PC-3 (cell line): Measurements from ENCODE around the gene SMIM5. TPM values are rescaled to one million over a fixed set of nuclear protein-coding genes. Genes with fewer than 3 reads are reported as not detected.
A peak's percentile ranks its signal among the peaks of the same experiment; 100 is the strongest.

Experiments
- ATAC-seq: fragments of 200-7000 bp; cut with Tn5 transposase; 2 replicates; pipeline ENCODE4 v1.9.1; 2020; ENCODE audit warnings: mild to moderate bottlenecking, moderate library complexity
- BruUV-seq: library from RNA; stranded (reverse); fragments of 400-500 nt; replicated peaks from 2 replicates; lab custom pipeline; 2021; lab: Mats Ljungman, UMichigan
- CTCF ChIA-PET: fragments of 300-600 bp; sonication (Branson Sonifier 250); formaldehyde crosslinking; loops from one replicate; lab custom pipeline; 2022; ENCODE audit warnings: antibody characterized with exemption; lab: Charles Lee
- POLR2A ChIA-PET: fragments of 300-600 bp; sonication (Branson Sonifier 250); formaldehyde crosslinking; loops from one replicate; lab custom pipeline; 2022; ENCODE audit warnings: antibody characterized with exemption; ENCODE audit not compliant: unreplicated experiment; lab: Charles Lee
- DNase-seq: peaks from one replicate; pipeline ENCODE4 v3.0.0-alpha.2; 2015
- H2AFZ ChIP-seq: fragments of 300-600 bp; sonication (generic); 2 replicates; pipeline ENCODE4 v1.6.0; 2016; ENCODE audit warnings: antibody characterized with exemption, low read length
- H3F3A ChIP-seq: fragments of 300-600 bp; sonication (generic); one replicate; pipeline ENCODE4 v1.6.0; 2017; ENCODE audit warnings: antibody characterized with exemption, low read length, control low read depth, mild to moderate bottlenecking; ENCODE audit not compliant: unreplicated experiment
- H3K27ac ChIP-seq: fragments of 300-600 bp; sonication (generic); 2 replicates; pipeline ENCODE4 v1.5.1; 2016; ENCODE audit warnings: mild to moderate bottlenecking, low read length
- H3K27me3 ChIP-seq: fragments of 300-600 bp; sonication (generic); 2 replicates; pipeline ENCODE4 v1.6.1; 2016; ENCODE audit warnings: low read length, mixed read lengths
- H3K36me3 ChIP-seq: fragments of 300-600 bp; sonication (generic); 2 replicates; pipeline ENCODE4 v1.6.1; 2016; ENCODE audit warnings: low read depth, mixed run types, low read length, mixed read lengths
- H3K4me1 ChIP-seq: fragments of 300-600 bp; sonication (generic); 2 replicates; pipeline ENCODE4 v1.5.1; 2016; ENCODE audit warnings: low read length; ENCODE audit not compliant: insufficient read depth
- H3K4me2 ChIP-seq: fragments of 300-600 bp; sonication (generic); 2 replicates; pipeline ENCODE4 v1.6.0; 2016; ENCODE audit warnings: low read length
- H3K4me3 ChIP-seq: fragments of 300-600 bp; sonication (generic); 2 replicates; pipeline ENCODE4 v1.5.1; 2016; ENCODE audit warnings: mild to moderate bottlenecking, low read length, mixed read lengths
- H3K79me2 ChIP-seq: fragments of 300-600 bp; sonication (generic); 2 replicates; pipeline ENCODE4 v1.6.1; 2017; ENCODE audit warnings: low read length, mixed read lengths
- H3K9ac ChIP-seq: fragments of 300-600 bp; sonication (generic); 2 replicates; pipeline ENCODE4 v1.6.0; 2016; ENCODE audit warnings: mild to moderate bottlenecking, low read length
- H3K9me2 ChIP-seq: fragments of 300-600 bp; sonication (generic); replicated peaks from 2 replicates; pipeline ENCODE4 v1.6.1; 2016; ENCODE audit warnings: mixed run types, low read length, mixed read lengths
- H3K9me3 ChIP-seq: fragments of 300-600 bp; sonication (generic); 2 replicates; pipeline ENCODE4 v1.6.1; 2016; ENCODE audit warnings: low read length, mixed read lengths
- H4K20me1 ChIP-seq: fragments of 300-600 bp; sonication (generic); 2 replicates; pipeline ENCODE4 v1.6.1; 2016; ENCODE audit warnings: low read length, mixed read lengths
- CTCF ChIP-seq: fragments of 300-600 bp; sonication (generic); conservative IDR thresholded peaks from 2 replicates; pipeline ENCODE4 v1.5.1; 2017; ENCODE audit warnings: antibody characterized with exemption, low read depth, mild to moderate bottlenecking, low read length
- EZH2 ChIP-seq: fragments of 300-600 bp; sonication (generic); IDR thresholded peaks from one replicate; pipeline ENCODE4 v1.6.1; 2017; ENCODE audit warnings: antibody characterized with exemption, mild to moderate bottlenecking, low read length; ENCODE audit not compliant: unreplicated experiment
- EZH2phosphoT487 ChIP-seq: fragments of 300-600 bp; sonication (generic); IDR thresholded peaks from 2 replicates; pipeline ENCODE4 v1.6.1; 2018; ENCODE audit warnings: mild to moderate bottlenecking, antibody characterized with exemption, low read length, borderline replicate concordance
- intact Hi-C: fragments of 100-400 bp; cut with micrococcal nuclease; formaldehyde crosslinking; loops from 2 replicates; pipeline ENCODE4 v1.9.0; 2023
- total RNA-seq: library from RNA; depleted of rRNA; stranded (reverse); fragments of >200 nt; gene quantifications from 2 replicates; pipeline ENCODE4 v1.2.3, GENCODE V29; 2014

SMIM5 gene
- total RNA-seq, 1 experiment from 2014 or later = 2.3 TPM

GRCh38 chr17:75611851-75612429 is 21.3 kb upstream of the SMIM5 start:
- Histone ChIP-seq H3K4me3 (no peak overlapping the region), H3K9ac (no peak overlapping the region), H3K27me3 (no peaks in the 10 kb centered on the region), H3K9me2 (no peaks in the 10 kb centered on the region), H3K36me3 (no peaks in the 10 kb centered on the region), H3K9me3 (no peaks in the 10 kb centered on the region), H4K20me1 (no peaks in the 10 kb centered on the region), H3K27ac (no peak overlapping the region), H3K79me2 (no peaks in the 10 kb centered on the region), H3K4me1 (peaks cover 12% of the 10 kb centered on the region), H3K4me2 (no peak overlapping the region), H2AFZ (no peak overlapping the region), H3F3A (no peaks in the 10 kb centered on the region)
- TF ChIP-seq EZH2 = no peak
- no peak for TF ChIP-seq EZH2phosphoT487
- no peak for TF ChIP-seq CTCF
- ChIA-PET POLR2A (no interaction called here), CTCF (interaction anchor here (0.6 to 1.7 kb wide), 2 partner anchors 11 to 72 kb away, joined by 3 to 12 read pairs; no protein-coding TSS in a partner anchor)
- BruUV-seq = no TSS peak
- peak; percentile 23 for DNase-seq
- no peak for ATAC-seq
- intact Hi-C loops = no loop called here

GRCh38 chr17:75612906-75613626 is 20.2 kb upstream of the SMIM5 start:
- Histone ChIP-seq H3K79me2 (no peaks in the 10 kb centered on the region), H2AFZ (no peak overlapping the region), H3K4me3 (no peak overlapping the region), H3K4me2 (no peak overlapping the region), H3K9me2 (no peaks in the 10 kb centered on the region), H3K36me3 (no peaks in the 10 kb centered on the region), H3K27ac (no peak overlapping the region), H3K9ac (no peak overlapping the region), H3K27me3 (no peaks in the 10 kb centered on the region), H4K20me1 (no peaks in the 10 kb centered on the region), H3K4me1 (peaks cover 12% of the 10 kb centered on the region), H3K9me3 (no peaks in the 10 kb centered on the region), H3F3A (no peaks in the 10 kb centered on the region)
- ChIA-PET POLR2A (no interaction called here), CTCF (no interaction called here)
- intact Hi-C loops = no loop called here
- DNase-seq = no peak
- TF ChIP-seq CTCF (no peak), EZH2phosphoT487 (no peak), EZH2 (no peak)
- ATAC-seq = no peak
- no TSS peak for BruUV-seq

GRCh38 chr17:75614006-75614405 is 19.2 kb upstream of the SMIM5 start:
- no peaks in the 10 kb centered on the region for H3K79me2 ChIP-seq
- no TSS peak for BruUV-seq
- H3K9ac ChIP-seq = no peak overlapping the region
- no peaks in the 10 kb centered on the region for H4K20me1 ChIP-seq
- H3K9me3 ChIP-seq = no peaks in the 10 kb centered on the region
- no peaks in the 10 kb centered on the region for H3F3A ChIP-seq
- DNase-seq = no peak
- no peak for ATAC-seq
- no peak overlapping the region for H3K4me2 ChIP-seq
- no peak overlapping the region for H3K4me3 ChIP-seq
- POLR2A ChIA-PET = no interaction called here
- H3K9me2 ChIP-seq = no peaks in the 10 kb centered on the region
- TF ChIP-seq CTCF (peak; percentile 42), EZH2 (no peak), EZH2phosphoT487 (no peak)
- no peak overlapping the region for H3K27ac ChIP-seq
- no peaks in the 10 kb centered on the region for H3K36me3 ChIP-seq
- peaks cover 12% of the 10 kb centered on the region for H3K4me1 ChIP-seq
- H3K27me3 ChIP-seq = no peaks in the 10 kb centered on the region
- intact Hi-C loops = no loop called here
- CTCF ChIA-PET = no interaction called here
- no peak overlapping the region for H2AFZ ChIP-seq
